HG02970 (cell line): ENCODE results near the gene NCAPG2.

Source experiments
- ATAC-seq: cut with Tn5 transposase; IDR thresholded peaks from one replicate; pipeline ENCODE4 v1.9.1; 2021; ENCODE audit warnings: mild to moderate bottlenecking, moderate library complexity, moderate number of reproducible peaks; ENCODE audit not compliant: unreplicated experiment, low FRiP score

NCAPG2 gene, protein sequence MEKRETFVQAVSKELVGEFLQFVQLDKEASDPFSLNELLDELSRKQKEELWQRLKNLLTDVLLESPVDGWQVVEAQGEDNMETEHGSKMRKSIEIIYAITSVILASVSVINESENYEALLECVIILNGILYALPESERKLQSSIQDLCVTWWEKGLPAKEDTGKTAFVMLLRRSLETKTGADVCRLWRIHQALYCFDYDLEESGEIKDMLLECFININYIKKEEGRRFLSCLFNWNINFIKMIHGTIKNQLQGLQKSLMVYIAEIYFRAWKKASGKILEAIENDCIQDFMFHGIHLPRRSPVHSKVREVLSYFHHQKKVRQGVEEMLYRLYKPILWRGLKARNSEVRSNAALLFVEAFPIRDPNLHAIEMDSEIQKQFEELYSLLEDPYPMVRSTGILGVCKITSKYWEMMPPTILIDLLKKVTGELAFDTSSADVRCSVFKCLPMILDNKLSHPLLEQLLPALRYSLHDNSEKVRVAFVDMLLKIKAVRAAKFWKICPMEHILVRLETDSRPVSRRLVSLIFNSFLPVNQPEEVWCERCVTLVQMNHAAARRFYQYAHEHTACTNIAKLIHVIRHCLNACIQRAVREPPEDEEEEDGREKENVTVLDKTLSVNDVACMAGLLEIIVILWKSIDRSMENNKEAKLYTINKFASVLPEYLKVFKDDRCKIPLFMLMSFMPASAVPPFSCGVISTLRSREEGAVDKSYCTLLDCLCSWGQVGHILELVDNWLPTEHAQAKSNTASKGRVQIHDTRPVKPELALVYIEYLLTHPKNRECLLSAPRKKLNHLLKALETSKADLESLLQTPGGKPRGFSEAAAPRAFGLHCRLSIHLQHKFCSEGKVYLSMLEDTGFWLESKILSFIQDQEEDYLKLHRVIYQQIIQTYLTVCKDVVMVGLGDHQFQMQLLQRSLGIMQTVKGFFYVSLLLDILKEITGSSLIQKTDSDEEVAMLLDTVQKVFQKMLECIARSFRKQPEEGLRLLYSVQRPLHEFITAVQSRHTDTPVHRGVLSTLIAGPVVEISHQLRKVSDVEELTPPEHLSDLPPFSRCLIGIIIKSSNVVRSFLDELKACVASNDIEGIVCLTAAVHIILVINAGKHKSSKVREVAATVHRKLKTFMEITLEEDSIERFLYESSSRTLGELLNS

DNA sequence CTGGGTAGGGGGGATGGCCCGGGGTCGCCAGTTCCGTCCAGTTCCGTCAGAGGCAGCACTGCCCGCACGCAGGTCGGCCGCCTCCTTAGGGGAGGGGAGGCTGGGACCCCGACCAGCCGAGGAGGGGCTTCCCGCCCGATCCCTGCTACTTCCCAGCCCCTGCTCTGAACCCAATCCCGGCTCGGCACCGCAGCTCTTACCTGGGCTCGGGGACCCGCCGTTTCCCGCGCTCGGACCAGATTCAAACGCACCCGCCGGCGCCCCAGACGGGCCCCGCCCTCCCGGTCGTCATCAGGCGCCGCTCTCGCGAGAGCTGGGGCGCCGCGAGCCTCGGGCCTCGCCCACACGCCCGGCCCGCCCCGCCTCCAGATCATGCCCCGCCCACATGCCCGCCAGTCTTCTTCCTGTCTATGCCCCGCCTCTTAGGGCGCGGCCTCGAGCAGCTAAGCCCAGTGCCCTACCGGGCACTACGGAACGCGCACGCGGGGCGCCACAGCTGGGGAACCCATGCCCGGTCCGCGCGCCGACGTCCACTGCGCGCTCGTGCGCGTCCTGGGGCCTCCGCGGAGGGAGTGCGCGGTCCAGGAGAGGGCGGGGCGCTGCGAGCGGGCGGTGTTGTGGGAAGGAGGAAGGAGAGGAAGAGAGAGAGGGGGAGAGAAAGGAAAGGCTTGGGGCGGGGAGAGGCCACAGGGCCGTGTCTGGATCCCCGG is at the start of gene NCAPG2:
Gene NCAPG2, minus strand, starts transcription at position 281 of the 710 bp plus-strand sequence. CDS start 2,905 bp downstream, outside the sequence.
- ATAC-seq, result peak; percentile 98

GRCh38 chr7:158753900-158754299 is 49.3 kb upstream of the NCAPG2 start:
- no peak for ATAC-seq

DNA sequence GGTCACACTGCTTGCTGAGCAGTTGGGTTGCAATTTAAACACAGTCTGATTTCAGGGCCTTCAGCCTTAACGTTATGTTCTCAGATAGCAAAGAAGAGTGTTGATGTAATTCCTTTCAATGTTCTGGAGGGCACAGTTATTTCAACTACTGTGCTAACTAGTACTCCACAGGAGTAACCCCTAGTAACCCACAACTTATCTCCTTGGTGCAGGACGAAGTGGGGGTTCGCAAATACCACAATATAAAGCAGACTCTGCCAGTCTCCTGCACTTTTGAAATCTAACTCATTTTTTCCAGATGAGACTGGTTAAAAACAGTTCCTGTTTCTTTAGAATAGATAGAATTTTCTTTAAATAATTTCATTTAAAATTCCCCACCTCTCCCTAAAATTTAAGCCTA is 47.1 kb upstream of the NCAPG2 start:
- no peak for ATAC-seq

DNA sequence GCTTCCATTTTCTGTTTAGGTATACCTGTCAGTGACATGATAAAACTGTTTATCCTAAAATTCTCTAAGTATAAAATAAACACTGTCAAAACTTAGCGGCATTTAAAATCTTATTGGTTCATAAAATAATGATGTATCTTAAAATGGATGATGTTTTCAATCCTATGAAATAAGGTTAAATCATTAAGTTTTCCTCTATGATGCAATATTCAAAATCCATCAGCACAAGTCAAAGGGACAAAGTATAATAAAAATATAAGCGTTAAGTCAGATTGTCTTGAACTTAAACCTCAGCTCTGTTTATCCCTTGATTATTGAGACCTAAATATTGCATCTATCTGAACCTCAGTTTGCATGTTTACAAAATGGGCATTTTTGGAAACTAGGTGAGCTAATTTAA is 46.6 kb upstream of the NCAPG2 start:
- ATAC-seq, result no peak

- ATAC-seq, result no peak
These were observed 46.1 kb upstream of the NCAPG2 start for GRCh38 chr7:158750702-158751101.

GRCh38 chr7:158749396-158749795 is 44.8 kb upstream of the NCAPG2 start:
- ATAC-seq, result no peak

GRCh38 chr7:158748335-158748734 is 43.7 kb upstream of the NCAPG2 start:
- no peak for ATAC-seq

GRCh38 chr7:158747408-158747807 is 42.8 kb upstream of the NCAPG2 start:
- no peak for ATAC-seq

- ATAC-seq, result no peak
These were observed 42.4 kb upstream of the NCAPG2 start for GRCh38 chr7:158746957-158747356.

DNA sequence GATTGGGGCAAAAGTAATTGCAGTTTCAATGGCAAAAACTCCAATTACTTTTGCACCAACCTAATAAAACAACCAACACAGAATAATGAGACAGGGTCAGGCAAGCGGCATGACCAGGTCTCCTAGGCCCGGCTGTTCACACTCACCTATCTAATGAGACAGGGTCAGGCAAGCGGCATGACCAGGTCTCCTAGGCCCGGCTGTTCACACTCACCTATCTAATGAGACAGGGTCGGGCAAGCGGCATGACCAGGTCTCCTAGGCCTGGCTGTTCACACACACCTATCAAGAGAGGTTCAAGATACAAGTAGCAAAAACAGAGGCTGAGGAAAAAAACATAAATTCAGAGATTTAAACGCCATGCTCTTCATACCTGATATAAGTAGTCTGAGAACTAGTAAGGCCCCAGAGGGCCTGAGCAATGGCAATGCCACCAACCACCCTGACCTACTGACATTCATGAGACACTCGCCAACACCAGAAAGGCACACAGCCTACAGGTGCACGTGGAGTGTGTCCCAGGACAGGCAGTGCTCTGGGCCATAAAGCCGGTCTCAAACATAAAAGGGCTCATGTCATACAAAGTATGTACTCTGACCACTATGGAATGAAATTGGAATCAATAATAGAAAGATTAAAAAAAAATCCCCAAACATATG is 40.6 kb upstream of the NCAPG2 start:
- no peak for ATAC-seq

DNA sequence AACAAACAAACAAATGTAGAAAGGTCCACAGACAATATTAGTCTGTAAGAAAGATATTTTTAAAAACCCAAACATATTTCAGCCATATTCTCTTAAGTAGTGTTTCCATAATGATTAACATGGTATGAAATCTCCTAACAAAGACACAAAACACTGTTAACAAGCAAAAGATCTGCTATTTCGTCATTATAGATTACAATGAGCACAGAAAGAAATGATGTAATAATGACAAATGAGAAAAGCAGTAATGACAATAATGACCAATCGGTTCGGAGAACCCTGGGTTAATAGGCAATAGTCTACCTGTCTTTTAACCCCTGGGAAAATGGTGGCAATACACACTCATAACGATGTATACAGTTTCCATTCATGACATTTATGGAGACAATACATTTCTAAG is 39.5 kb upstream of the NCAPG2 start:
- ATAC-seq, result no peak

- no peak for ATAC-seq
These were observed 38.6 kb upstream of the NCAPG2 start for GRCh38 chr7:158743219-158743618.

- no peak for ATAC-seq
These were observed 37.6 kb upstream of the NCAPG2 start for GRCh38 chr7:158742065-158742821.

GRCh38 chr7:158741294-158741666 is 36.7 kb upstream of the NCAPG2 start:
- no peak for ATAC-seq

DNA sequence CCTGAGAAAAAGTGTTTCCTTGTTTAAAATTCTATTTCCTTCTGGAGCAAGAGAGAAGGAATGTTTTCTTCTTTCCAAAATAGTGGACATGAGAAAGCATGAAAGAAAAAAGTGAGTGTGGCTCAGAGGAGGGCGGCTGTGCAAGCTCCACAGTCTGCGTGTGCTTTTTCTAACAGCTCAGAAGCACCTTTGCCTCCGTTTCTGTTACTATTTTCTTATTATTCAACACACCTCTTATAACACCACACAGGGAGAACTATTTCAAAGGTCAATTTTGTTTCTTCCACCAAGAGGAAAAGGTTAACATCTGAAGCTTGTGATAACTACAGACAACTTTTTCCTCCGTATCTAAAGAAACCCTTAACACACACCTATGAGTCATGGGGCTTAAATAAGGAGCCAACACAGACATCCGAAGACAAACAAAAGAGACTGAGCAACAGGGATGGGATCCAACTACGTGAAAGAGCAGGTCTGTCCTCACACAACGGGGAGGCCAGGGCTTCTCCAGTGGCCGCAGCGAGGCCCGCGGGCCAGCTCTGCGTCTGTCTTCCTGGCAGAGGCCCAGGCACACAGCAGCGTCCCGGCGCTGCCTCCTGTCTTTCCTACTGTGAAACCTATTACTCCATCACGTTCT is 36.2 kb upstream of the NCAPG2 start:
- no peak for ATAC-seq

- no peak for ATAC-seq
These were observed 35.5 kb upstream of the NCAPG2 start for GRCh38 chr7:158740013-158740656.

GRCh38 chr7:158738841-158739240 is 34.2 kb upstream of the NCAPG2 start:
- ATAC-seq, result no peak

GRCh38 chr7:158737064-158737695 is 32.6 kb upstream of the NCAPG2 start:
- no peak for ATAC-seq
